ENCODE results near the gene PANK4.

The PANK4 gene

GRCh38 chr1:2505461-2505994 lies 20.9 kb downstream of the PANK4 start (continued):
- TF ChIP-seq CREB5 (CRISPR knock-in tag; IDR thresholded peaks at IDR 0.05; ENCODE audit: low read depth) (no peak), ZNF70 (CRISPR knock-in tag; IDR thresholded peaks at IDR 0.05) (no peak), PPARA (CRISPR knock-in tag; IDR thresholded peaks at IDR 0.05; ENCODE audit: borderline replicate concordance) (no peak), ISL1 (CRISPR knock-in tag; IDR thresholded peaks at IDR 0.05) (no peak), ESRRG (CRISPR knock-in tag; IDR thresholded peaks at IDR 0.05) (no peak), PATZ1 (CRISPR knock-in tag; IDR thresholded peaks at IDR 0.05; ENCODE audit: borderline replicate concordance) (no peak), POU6F1 (CRISPR knock-in tag; IDR thresholded peaks at IDR 0.05; ENCODE audit: borderline replicate concordance, low read depth) (no peak)

DNA sequence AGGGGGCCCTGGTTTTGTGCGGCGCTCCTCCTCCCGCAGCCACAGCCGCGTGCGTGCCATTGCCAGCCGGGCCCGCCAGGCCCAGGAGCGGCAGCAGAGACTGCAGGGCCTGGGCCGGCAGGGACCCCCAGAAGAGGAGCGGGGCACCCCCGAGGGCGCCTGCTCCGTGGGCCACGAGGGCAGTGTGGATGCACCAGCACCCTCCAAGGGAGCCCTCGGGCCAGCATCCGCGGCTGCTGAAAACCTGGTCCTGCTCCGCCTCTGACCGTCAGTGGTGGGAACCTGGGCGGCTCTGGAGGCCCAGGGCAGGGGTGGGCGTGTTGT lies 21.5 kb downstream of the PANK4 start:
- peak; percentile 7; the same call in 1 of the 3 replicates for ATAC-seq
- no peak for TF ChIP-seq CREB5 (CRISPR knock-in tag; IDR thresholded peaks at IDR 0.05; ENCODE audit: low read depth)
- no peak for TF ChIP-seq GLIS3 (CRISPR knock-in tag; IDR thresholded peaks at IDR 0.05)
- TF ChIP-seq BACH2 (CRISPR knock-in tag; IDR thresholded peaks at IDR 0.05; ENCODE audit: borderline replicate concordance): no peak
- TF ChIP-seq PPARA (CRISPR knock-in tag; IDR thresholded peaks at IDR 0.05; ENCODE audit: borderline replicate concordance): no peak
- TF ChIP-seq ZNF565 (CRISPR knock-in tag; conservative IDR thresholded peaks at IDR 0.05; ENCODE audit: low read depth): no peak
- no peak for TF ChIP-seq SNAI2 (CRISPR knock-in tag; IDR thresholded peaks at IDR 0.05)
- TF ChIP-seq CSRNP3 (CRISPR knock-in tag; IDR thresholded peaks at IDR 0.05): no peak
- no peak for TF ChIP-seq PATZ1 (CRISPR knock-in tag; IDR thresholded peaks at IDR 0.05; ENCODE audit: borderline replicate concordance)
- no peak for TF ChIP-seq TOX (CRISPR knock-in tag; IDR thresholded peaks at IDR 0.05; ENCODE audit: borderline replicate concordance)
- no peak for TF ChIP-seq CSDC2 (CRISPR knock-in tag; IDR thresholded peaks at IDR 0.05)
- TF ChIP-seq ARNTL (CRISPR knock-in tag; IDR thresholded peaks at IDR 0.05; ENCODE audit: borderline replicate concordance, low read depth): no peak
- TF ChIP-seq, protein P1, sequence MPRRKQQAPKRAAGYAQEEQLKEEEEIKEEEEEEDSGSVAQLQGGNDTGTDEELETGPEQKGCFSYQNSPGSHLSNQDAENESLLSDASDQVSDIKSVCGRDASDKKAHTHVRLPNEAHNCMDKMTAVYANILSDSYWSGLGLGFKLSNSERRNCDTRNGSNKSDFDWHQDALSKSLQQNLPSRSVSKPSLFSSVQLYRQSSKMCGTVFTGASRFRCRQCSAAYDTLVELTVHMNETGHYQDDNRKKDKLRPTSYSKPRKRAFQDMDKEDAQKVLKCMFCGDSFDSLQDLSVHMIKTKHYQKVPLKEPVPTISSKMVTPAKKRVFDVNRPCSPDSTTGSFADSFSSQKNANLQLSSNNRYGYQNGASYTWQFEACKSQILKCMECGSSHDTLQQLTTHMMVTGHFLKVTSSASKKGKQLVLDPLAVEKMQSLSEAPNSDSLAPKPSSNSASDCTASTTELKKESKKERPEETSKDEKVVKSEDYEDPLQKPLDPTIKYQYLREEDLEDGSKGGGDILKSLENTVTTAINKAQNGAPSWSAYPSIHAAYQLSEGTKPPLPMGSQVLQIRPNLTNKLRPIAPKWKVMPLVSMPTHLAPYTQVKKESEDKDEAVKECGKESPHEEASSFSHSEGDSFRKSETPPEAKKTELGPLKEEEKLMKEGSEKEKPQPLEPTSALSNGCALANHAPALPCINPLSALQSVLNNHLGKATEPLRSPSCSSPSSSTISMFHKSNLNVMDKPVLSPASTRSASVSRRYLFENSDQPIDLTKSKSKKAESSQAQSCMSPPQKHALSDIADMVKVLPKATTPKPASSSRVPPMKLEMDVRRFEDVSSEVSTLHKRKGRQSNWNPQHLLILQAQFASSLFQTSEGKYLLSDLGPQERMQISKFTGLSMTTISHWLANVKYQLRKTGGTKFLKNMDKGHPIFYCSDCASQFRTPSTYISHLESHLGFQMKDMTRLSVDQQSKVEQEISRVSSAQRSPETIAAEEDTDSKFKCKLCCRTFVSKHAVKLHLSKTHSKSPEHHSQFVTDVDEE (CRISPR knock-in tag; IDR thresholded peaks at IDR 0.05): no peak
- TF ChIP-seq OSR1 (CRISPR knock-in tag; IDR thresholded peaks at IDR 0.05): no peak
- TF ChIP-seq ZFP3 (CRISPR knock-in tag; IDR thresholded peaks at IDR 0.05): no peak
- TF ChIP-seq RARB (CRISPR knock-in tag; IDR thresholded peaks at IDR 0.05): no peak
- no peak for TF ChIP-seq POU6F1 (CRISPR knock-in tag; IDR thresholded peaks at IDR 0.05; ENCODE audit: borderline replicate concordance, low read depth)
- TF ChIP-seq ZNF70 (CRISPR knock-in tag; IDR thresholded peaks at IDR 0.05): no peak
- no peak for TF ChIP-seq TCF4 (CRISPR knock-in tag; IDR thresholded peaks at IDR 0.05; ENCODE audit: borderline replicate concordance)
- TF ChIP-seq ISL1 (CRISPR knock-in tag; IDR thresholded peaks at IDR 0.05): no peak

All from SK-N-SH treated with all-trans-retinoic acid at 6 μM for 48 hours (cell line).